Measurements from ENCODE around the gene BRD7.

- TF ChIP-seq CTCF (IDR thresholded peaks at IDR 0.05; ENCODE audit: poor library complexity) (no peak), EZH2 (IDR thresholded peaks at IDR 0.05; ENCODE audit: borderline replicate concordance) (no peak), EZH2phosphoT487 (IDR thresholded peaks at IDR 0.05; ENCODE audit: low read depth, severe bottlenecking, unreplicated experiment) (no peak)
Measured at GRCh38 chr16:50377001-50377400, 8.2 kb upstream of the BRD7 start.
